Gastrocnemius medialis (tissue), 4 donors: ENCODE results near the gene DOK3. TPM values are rescaled to one million over a fixed set of nuclear protein-coding genes. Genes with fewer than 3 reads are reported as not detected.

ENCODE experiments used
- ATAC-seq, 2 donors: fragments of 150-250 bp; one replicate each; pipeline ENCODE4 v1.9.1; 2016
- DNase-seq, 2 donors: peaks; one replicate each; pipeline ENCODE4 v3.0.0-alpha.2; 2019
- H3K27ac ChIP-seq, 4 donors: fragments of 200-600 bp; sonication (generic); 1 replicate in 1 of 4; 2 replicates in 3 of 4; pipeline ENCODE4 v1.5.1; 2016 to 2018; ENCODE audit warnings: mild to moderate bottlenecking in 2 of 4, moderate library complexity in 1 of 4
- H3K27me3 ChIP-seq, 3 donors: fragments of 200-600 bp; sonication (generic) in 2 of 3; 1 replicate in 1 of 3; 2 replicates in 2 of 3; pipeline versions ENCODE4 v1.5.1 to v1.6.0; 2016 to 2019; ENCODE audit warnings: mild to moderate bottlenecking in 1 of 3, moderate library complexity in 1 of 3
- H3K36me3 ChIP-seq, 2 donors: fragments of 200-600 bp; sonication (generic) in 1 of 2; one replicate each; pipeline ENCODE4 v1.5.1; 2017 to 2018
- H3K4me1 ChIP-seq, 2 donors: fragments of 200-600 bp; sonication (generic) in 1 of 2; one replicate each; pipeline ENCODE4 v1.5.1; 2016 to 2017; ENCODE audit warnings: mild to moderate bottlenecking in 2 of 2
- H3K4me3 ChIP-seq, 4 donors: fragments of 200-600 bp; sonication (generic) in 3 of 4; 1 replicate in 1 of 4; 2 replicates in 3 of 4; pipeline ENCODE4 v1.5.1; 2016 to 2019; ENCODE audit warnings: mild to moderate bottlenecking in 2 of 4
- H3K9me3 ChIP-seq, 3 donors: fragments of 200-600 bp; sonication (generic) in 2 of 3; 1 replicate in 1 of 3; 2 replicates in 2 of 3; pipeline ENCODE4 v1.5.1; 2016 to 2019
- POLR2A ChIP-seq, 2 donors: fragments of 450-650 bp; IDR thresholded peaks; one replicate each; pipeline ENCODE4 v1.6.1; 2017; ENCODE audit warnings: antibody characterized with exemption in 2 of 2, mild to moderate bottlenecking in 2 of 2, moderate library complexity in 2 of 2
- in situ Hi-C, 4 donors: fragments of 200-750 bp; cut with MboI; loops; one replicate each; pipeline versions ENCODE4 v1.15.0 to v1.8.0; 2017; ENCODE audit warnings: low sequenced_read_pairs in 4 of 4
- intact Hi-C: fragments of 100-400 bp; cut with DNase I; formaldehyde crosslinking; loops from one replicate; pipeline ENCODE4 v1.15.1; 2023; ENCODE audit warnings: low total_unique reads
- total RNA-seq, 4 donors: library from RNA; depleted of rRNA; stranded (reverse); fragments of >200 nt; gene quantifications; one replicate each; pipeline versions ENCODE4 v1.1.0 to v1.2.3, GENCODE V29; 2016
- TF ChIP-seq, protein P1 (sequence below), 5 experiments: fragments of 450-650 bp in 3 of 5; fragments of 200-600 bp in 2 of 5; sonication (generic) in 2 of 5; IDR thresholded peaks in 4 of 5; conservative IDR thresholded peaks in 1 of 5; 1 replicate in 4 of 5; 2 replicates in 1 of 5; pipeline ENCODE4 v1.5.1; 2016 to 2019; ENCODE audit warnings: antibody characterized with exemption in 5 of 5, mild to moderate bottlenecking in 3 of 5, moderate library complexity in 3 of 5

DOK3 gene
- total RNA-seq, 4 donors from 2014 or later, result 2.1 to 5.1 (median 2.9) TPM

DNA sequence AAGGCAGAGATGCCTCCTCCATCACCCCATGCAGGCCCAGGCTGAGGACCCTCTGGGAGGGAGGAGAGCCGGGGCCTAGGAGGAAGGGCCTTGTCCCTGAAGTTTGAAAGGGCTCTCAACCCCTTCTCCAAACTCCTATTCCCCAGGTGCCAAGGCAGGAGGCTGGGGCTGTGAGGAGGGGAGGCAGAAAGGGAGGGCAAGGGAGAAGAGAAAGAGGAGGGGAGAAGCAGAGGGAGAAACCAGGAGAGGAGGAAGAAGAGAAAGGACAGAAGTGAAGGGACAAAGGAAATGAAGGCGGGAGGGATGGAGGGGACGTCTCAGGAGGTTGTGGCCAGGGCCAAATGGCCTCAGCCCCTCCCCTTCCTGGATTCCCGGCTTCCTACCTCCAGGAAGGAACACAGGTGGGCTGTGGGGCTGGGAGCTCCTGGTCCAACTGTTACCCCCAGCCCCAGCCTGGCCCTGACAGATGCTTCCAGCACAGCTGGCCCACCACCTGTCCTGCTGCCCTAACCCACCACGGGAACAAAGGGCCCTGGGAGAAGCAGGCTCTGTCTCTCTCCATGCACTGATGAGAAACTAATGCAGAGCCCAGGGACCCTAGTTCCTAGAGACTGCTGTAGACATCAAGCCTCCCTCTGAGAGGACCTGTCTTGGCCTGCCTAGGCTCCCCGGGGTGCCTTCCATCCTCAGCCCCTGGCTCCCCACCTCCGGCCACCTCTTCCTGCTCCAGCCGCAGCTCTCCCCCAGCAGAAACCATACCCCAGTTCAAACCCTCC, 39.7 kb downstream of the DOK3 start:
- no peak for TF ChIP-seq POLR2A (IDR thresholded peaks at IDR 0.05)
- TF ChIP-seq, protein P1, sequence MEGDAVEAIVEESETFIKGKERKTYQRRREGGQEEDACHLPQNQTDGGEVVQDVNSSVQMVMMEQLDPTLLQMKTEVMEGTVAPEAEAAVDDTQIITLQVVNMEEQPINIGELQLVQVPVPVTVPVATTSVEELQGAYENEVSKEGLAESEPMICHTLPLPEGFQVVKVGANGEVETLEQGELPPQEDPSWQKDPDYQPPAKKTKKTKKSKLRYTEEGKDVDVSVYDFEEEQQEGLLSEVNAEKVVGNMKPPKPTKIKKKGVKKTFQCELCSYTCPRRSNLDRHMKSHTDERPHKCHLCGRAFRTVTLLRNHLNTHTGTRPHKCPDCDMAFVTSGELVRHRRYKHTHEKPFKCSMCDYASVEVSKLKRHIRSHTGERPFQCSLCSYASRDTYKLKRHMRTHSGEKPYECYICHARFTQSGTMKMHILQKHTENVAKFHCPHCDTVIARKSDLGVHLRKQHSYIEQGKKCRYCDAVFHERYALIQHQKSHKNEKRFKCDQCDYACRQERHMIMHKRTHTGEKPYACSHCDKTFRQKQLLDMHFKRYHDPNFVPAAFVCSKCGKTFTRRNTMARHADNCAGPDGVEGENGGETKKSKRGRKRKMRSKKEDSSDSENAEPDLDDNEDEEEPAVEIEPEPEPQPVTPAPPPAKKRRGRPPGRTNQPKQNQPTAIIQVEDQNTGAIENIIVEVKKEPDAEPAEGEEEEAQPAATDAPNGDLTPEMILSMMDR (IDR thresholded peaks at IDR 0.05 in 4 of 5, conservative IDR thresholded peaks at IDR 0.05 in 1 of 5), result no peak
- H3K4me1 ChIP-seq, result peaks cover 9 to 16% of the 10 kb centered on the region in 2 donors

DNA sequence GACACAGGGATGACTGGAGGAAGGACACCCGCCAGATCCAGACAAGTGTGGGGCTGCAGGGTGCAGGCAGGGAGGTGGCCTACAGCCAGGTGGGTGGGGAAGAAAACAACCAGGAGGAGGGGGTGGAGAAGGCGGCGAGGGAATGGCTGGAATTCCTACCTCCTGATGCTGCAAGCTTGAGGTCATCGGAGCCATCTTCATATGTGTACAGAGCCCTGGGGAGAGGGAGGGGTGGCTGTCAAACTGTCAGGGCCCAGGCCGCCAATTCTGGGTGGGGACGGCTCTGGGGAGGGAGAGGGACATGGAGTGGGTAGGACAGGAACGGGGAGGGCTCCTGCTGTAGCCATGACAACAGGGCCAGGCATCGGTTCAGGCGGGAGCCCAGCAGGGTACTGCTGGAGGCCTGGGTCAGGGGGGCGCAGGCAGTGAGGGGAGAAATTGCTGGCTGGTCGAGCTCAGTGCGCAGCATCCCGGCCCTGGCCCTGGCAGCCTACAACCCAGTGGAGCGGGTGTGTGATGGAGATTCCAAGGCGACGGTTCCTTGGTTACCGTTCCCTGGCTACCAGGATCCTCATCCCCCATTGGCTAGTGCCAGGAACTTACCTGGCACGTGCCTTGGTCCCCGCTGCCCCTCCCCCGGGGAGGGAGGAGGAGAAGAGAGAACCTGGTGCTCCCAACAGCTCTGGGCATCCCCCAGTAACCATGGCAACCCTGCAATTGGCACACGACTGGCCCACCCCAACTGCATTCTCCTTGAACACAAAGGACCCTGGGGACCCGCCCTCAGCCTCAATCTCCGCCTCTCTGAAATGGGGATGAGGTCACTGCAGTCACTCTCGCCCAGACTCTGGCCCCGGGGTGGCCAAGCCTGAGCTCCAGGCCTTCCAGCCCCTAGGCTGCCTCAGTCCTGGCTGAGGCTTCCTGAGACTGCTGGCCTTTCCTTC, 40.7 kb downstream of the DOK3 start:
- Histone ChIP-seq H3K27ac (peak overlapping the region; percentile 8 to 71 (median 31)), H3K36me3 (no peaks in the 10 kb centered on the region), H3K4me1 (peaks cover 9 to 16% of the 10 kb centered on the region in 2 donors), H3K27me3 (peaks cover 0 to 4% (median 0%) of the 10 kb centered on the region in 3 donors), H3K4me3 (no peak overlapping the region), H3K9me3 (no peaks in the 10 kb centered on the region)
- peak in 1 of 2 donors; percentile 72 for DNase-seq
- TF ChIP-seq, protein P1 (IDR thresholded peaks at IDR 0.05 in 4 of 5, conservative IDR thresholded peaks at IDR 0.05 in 1 of 5), result no peak
- TF ChIP-seq POLR2A (IDR thresholded peaks at IDR 0.05), result no peak
- ATAC-seq, result no peak
- in situ Hi-C loops, result no loop called here
- intact Hi-C loops, result no loop called here

More for the DNA sequence above, 39.7 kb downstream of the DOK3 start:
- DNase-seq (no peak), ATAC-seq (no peak)
- Histone ChIP-seq H3K27ac (peak overlapping the region; percentile 26 to 71 (median 42)), H3K27me3 (peaks cover 0 to 4% (median 0%) of the 10 kb centered on the region in 3 donors), H3K36me3 (no peaks in the 10 kb centered on the region), H3K4me3 (no peak overlapping the region), H3K9me3 (no peaks in the 10 kb centered on the region)
- intact Hi-C loops, result no loop called here
- in situ Hi-C loops, result no loop called here

DNA sequence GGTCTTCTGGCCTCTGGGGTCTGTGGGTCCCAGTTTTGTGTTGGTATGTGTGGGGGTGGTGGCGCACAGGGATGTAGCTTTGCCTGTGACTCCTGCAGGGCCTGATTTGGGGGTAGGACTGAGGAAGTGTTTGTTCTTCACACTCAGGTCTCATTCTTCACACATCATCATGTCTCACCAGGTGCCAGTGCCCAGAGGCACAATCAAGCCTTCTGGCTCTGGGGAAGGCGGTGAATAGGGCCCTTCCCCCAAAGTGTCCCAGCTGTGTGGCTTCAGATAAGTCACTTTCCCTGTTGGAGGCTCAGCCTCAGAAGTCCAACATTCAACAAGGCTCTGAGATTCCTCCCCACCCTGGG, 41.3 kb downstream of the DOK3 start:
- in situ Hi-C loops (no loop called here), intact Hi-C loops (no loop called here)
- peaks cover 9 to 16% of the 10 kb centered on the region in 2 donors for H3K4me1 ChIP-seq
- H3K9me3 ChIP-seq, result no peaks in the 10 kb centered on the region
- no peak for TF ChIP-seq POLR2A (IDR thresholded peaks at IDR 0.05)
- TF ChIP-seq, protein P1 (IDR thresholded peaks at IDR 0.05 in 4 of 5, conservative IDR thresholded peaks at IDR 0.05 in 1 of 5), result no peak
- H3K27me3 ChIP-seq, result peaks cover 0 to 4% (median 0%) of the 10 kb centered on the region in 3 donors
- no peak overlapping the region for H3K27ac ChIP-seq
- ATAC-seq (no peak), DNase-seq (no peak)
- no peak overlapping the region for H3K4me3 ChIP-seq
- no peaks in the 10 kb centered on the region for H3K36me3 ChIP-seq

DNA sequence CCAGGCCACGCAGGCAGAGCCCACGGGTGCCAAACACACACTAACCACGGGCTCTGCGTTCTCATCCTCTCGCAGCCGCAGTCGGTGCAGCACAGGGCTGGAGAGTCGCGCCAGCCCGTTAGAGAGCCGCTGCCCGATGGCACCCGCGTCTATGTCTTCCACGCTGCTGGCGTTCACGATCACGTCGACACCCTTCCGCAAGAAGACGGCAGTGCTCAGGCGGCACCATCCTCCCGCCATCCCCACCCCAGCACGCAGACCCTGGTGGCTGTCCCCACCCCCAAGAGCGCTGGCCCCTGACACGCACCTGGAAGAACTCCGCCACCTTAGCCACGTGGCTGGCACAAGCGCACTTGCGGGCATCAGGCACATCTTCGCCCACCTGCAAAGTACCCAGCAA, 42.2 kb downstream of the DOK3 start:
- intact Hi-C loops (no loop called here), in situ Hi-C loops (no loop called here)
- Histone ChIP-seq H3K27me3 (peaks cover 0 to 3% (median 0%) of the 10 kb centered on the region in 3 donors), H3K27ac (no peak overlapping the region), H3K4me1 (peaks cover 5 to 13% of the 10 kb centered on the region in 2 donors), H3K9me3 (no peaks in the 10 kb centered on the region), H3K4me3 (no peak overlapping the region), H3K36me3 (no peaks in the 10 kb centered on the region)
- DNase-seq (no peak), ATAC-seq (no peak)
- TF ChIP-seq, protein P1 (IDR thresholded peaks at IDR 0.05 in 4 of 5, conservative IDR thresholded peaks at IDR 0.05 in 1 of 5), result no peak
- no peak for TF ChIP-seq POLR2A (IDR thresholded peaks at IDR 0.05)
